IMR-90 (cell line): Measurements from ENCODE around the gene TBC1D10A. TPM values are rescaled to one million over a fixed set of nuclear protein-coding genes. Genes with fewer than 3 reads are reported as not detected.

Experiments used
- ATAC-seq: fragments of 200-7000 bp; cut with Tn5 transposase; 2 replicates; pipeline ENCODE4 v1.9.1; 2020; ENCODE audit warnings: low read depth, mild to moderate bottlenecking, moderate library complexity
- BruUV-seq: library from RNA; stranded (reverse); fragments of 400-500 nt; replicated peaks from 2 replicates; lab custom pipeline; 2021; lab: Mats Ljungman, UMichigan
- CTCF ChIA-PET: fragments of 300-600 bp; formaldehyde crosslinking; extraction: SDS; loops from one replicate; lab custom pipeline; 2021; ENCODE audit warnings: antibody characterized with exemption; lab: Yijun Ruan, JAX
- POLR2A ChIA-PET: fragments of 300-600 bp; sonication (Branson Sonifier 250); formaldehyde crosslinking; loops from one replicate; lab custom pipeline; 2022; ENCODE audit warnings: antibody characterized with exemption; ENCODE audit not compliant: unreplicated experiment; lab: Charles Lee
- DNase-seq: peaks from one replicate; pipeline ENCODE4 v3.0.0; 2013
- H2AFZ ChIP-seq: replicated peaks from 2 replicates; pipeline ENCODE3; 2013; ENCODE audit warnings: low read length, mild to moderate bottlenecking; ENCODE audit not compliant: poor library complexity
- H2AK5ac ChIP-seq: 2 replicates; pipeline ENCODE4 v1.6.1; 2013; ENCODE audit warnings: low read depth, low read length, inconsistent platforms
- H2AK9ac ChIP-seq: replicated peaks from 2 replicates; pipeline ENCODE3; 2013; ENCODE audit warnings: mild to moderate bottlenecking, low read depth, low read length, moderate library complexity; ENCODE audit not compliant: poor library complexity
- H2BK120ac ChIP-seq: 2 replicates; pipeline ENCODE4 v1.6.1; 2013; ENCODE audit warnings: low read depth, low read length, inconsistent platforms
- H2BK15ac ChIP-seq: 3 replicates; pipeline ENCODE4 v1.6.1; 2013; ENCODE audit warnings: low read depth, low read length, inconsistent platforms
- H2BK20ac ChIP-seq: 2 replicates; pipeline ENCODE4 v1.6.1; 2013; ENCODE audit warnings: low read depth, mild to moderate bottlenecking, inconsistent platforms, low read length, moderate library complexity
- H2BK5ac ChIP-seq: 2 replicates; pipeline ENCODE4 v1.6.1; 2013; ENCODE audit warnings: mild to moderate bottlenecking, low read depth, low read length, inconsistent platforms; ENCODE audit not compliant: poor library complexity, severe bottlenecking
- H3K14ac ChIP-seq: replicated peaks from 2 replicates; pipeline ENCODE4 v1.6.1; 2013; ENCODE audit warnings: low read depth, low read length, inconsistent platforms
- H3K18ac ChIP-seq: 2 replicates; pipeline ENCODE4 v1.6.1; 2013; ENCODE audit warnings: low read depth, low read length, control low read depth
- H3K23ac ChIP-seq: 2 replicates; pipeline ENCODE4 v1.6.1; 2013; ENCODE audit warnings: low read depth, low read length, inconsistent platforms
- H3K27ac ChIP-seq: 2 replicates; pipeline ENCODE4 v1.5.1; 2013; ENCODE audit warnings: mild to moderate bottlenecking, control low read depth, low read length; ENCODE audit not compliant: insufficient read depth
- H3K27me3 ChIP-seq: 2 replicates; pipeline ENCODE4 v1.6.1; 2013; ENCODE audit warnings: low read length; ENCODE audit not compliant: control insufficient read depth, insufficient read depth
- H3K36me3 ChIP-seq: 2 replicates; pipeline ENCODE4 v1.6.1; 2013; ENCODE audit warnings: low read length, mixed read lengths; ENCODE audit not compliant: control insufficient read depth, insufficient read depth
- H3K4ac ChIP-seq: 2 replicates; pipeline ENCODE4 v1.6.1; 2013; ENCODE audit warnings: low read depth, low read length, inconsistent platforms
- H3K4me1 ChIP-seq: 2 replicates; pipeline ENCODE4 v1.6.1; 2013; ENCODE audit warnings: low read length, mixed read lengths; ENCODE audit not compliant: control insufficient read depth, insufficient read depth
- H3K4me2 ChIP-seq: 2 replicates; pipeline ENCODE4 v1.6.1; 2013; ENCODE audit warnings: low read depth, mild to moderate bottlenecking, control low read depth, low read length, moderate library complexity
- H3K4me3 ChIP-seq: 2 replicates; pipeline ENCODE4 v1.5.1; 2013; ENCODE audit warnings: low read depth, mild to moderate bottlenecking, control low read depth, low read length, moderate library complexity; ENCODE audit not compliant: insufficient read depth
- H3K56ac ChIP-seq: 2 replicates; pipeline ENCODE4 v1.6.1; 2013; ENCODE audit warnings: low read length, inconsistent platforms; ENCODE audit not compliant: insufficient read depth; ENCODE audit errors: extremely low read depth
- H3K79me1 ChIP-seq, 2 experiments: 2 replicates each; pipeline ENCODE4 v1.6.1; 2013; ENCODE audit warnings: low read length in 2 of 2, inconsistent platforms in 1 of 2, low read depth in 1 of 2
- H3K9ac ChIP-seq: 2 replicates; pipeline ENCODE4 v1.6.1; 2013; ENCODE audit warnings: low read depth, low read length, control low read depth
- H3K9me1 ChIP-seq: 2 replicates; pipeline ENCODE4 v1.6.1; 2013; ENCODE audit warnings: low read length, inconsistent platforms; ENCODE audit not compliant: insufficient read depth
- H3K9me3 ChIP-seq: 2 replicates; pipeline ENCODE4 v1.6.1; 2013; ENCODE audit warnings: low read length; ENCODE audit not compliant: control insufficient read depth, insufficient read depth
- H4K20me1 ChIP-seq: 2 replicates; pipeline ENCODE4 v1.6.1; 2013; ENCODE audit warnings: low read length, inconsistent platforms; ENCODE audit not compliant: insufficient read depth
- H4K5ac ChIP-seq: 2 replicates; pipeline ENCODE4 v1.6.1; 2013; ENCODE audit warnings: mild to moderate bottlenecking, low read depth, low read length, control low read depth
- H4K8ac ChIP-seq, 2 experiments: 2 replicates each; pipeline ENCODE4 v1.6.1; 2013; ENCODE audit warnings: low read depth in 2 of 2, low read length in 2 of 2, control low read depth in 1 of 2, inconsistent platforms in 1 of 2
- H4K91ac ChIP-seq: 2 replicates; pipeline ENCODE4 v1.6.1; 2013; ENCODE audit warnings: low read depth, low read length, inconsistent platforms; ENCODE audit not compliant: insufficient read depth
- BHLHE40 ChIP-seq: fragments of 150-350 bp; IDR thresholded peaks from 2 replicates; pipeline ENCODE4 v1.6.1; 2016; ENCODE audit warnings: mild to moderate bottlenecking, low read depth, low read length
- CEBPB ChIP-seq: IDR thresholded peaks from 2 replicates; pipeline ENCODE4 v1.6.1; 2012; ENCODE audit warnings: low read depth, low read length, improper control_type of control experiment
- CHD1 ChIP-seq: IDR thresholded peaks from 2 replicates; pipeline ENCODE4 v1.6.1; 2012; ENCODE audit warnings: low read depth, low read length, improper control_type of control experiment
- CTCF ChIP-seq: conservative IDR thresholded peaks from 2 replicates; pipeline ENCODE4 v1.5.1; 2012; ENCODE audit warnings: mild to moderate bottlenecking, low read depth, low read length, improper control_type of control experiment
- ELK1 ChIP-seq: fragments of 150-350 bp; IDR thresholded peaks from 2 replicates; pipeline ENCODE4 v1.6.1; 2016; ENCODE audit warnings: low read depth, mild to moderate bottlenecking, low read length, moderate library complexity, borderline replicate concordance
- FOS ChIP-seq: fragments of 150-350 bp; IDR thresholded peaks from 2 replicates; pipeline ENCODE4 v1.6.1; 2016; ENCODE audit warnings: low read depth, low read length
- MAFK ChIP-seq: IDR thresholded peaks from 2 replicates; pipeline ENCODE4 v1.6.1; 2012; ENCODE audit warnings: low read depth, low read length, improper control_type of control experiment
- MAZ ChIP-seq: IDR thresholded peaks from 2 replicates; pipeline ENCODE4 v1.6.1; 2012; ENCODE audit warnings: low read depth, mild to moderate bottlenecking, low read length, improper control_type of control experiment, moderate library complexity, borderline replicate concordance
- MXI1 ChIP-seq: IDR thresholded peaks from 2 replicates; pipeline ENCODE4 v1.6.1; 2012; ENCODE audit warnings: low read depth, mild to moderate bottlenecking, low read length, moderate library complexity, borderline replicate concordance
- NFE2L2 ChIP-seq: fragments of 150-350 bp; IDR thresholded peaks from 2 replicates; pipeline ENCODE4 v1.6.1; 2016; ENCODE audit warnings: low read depth, mild to moderate bottlenecking, low read length
- POLR2A ChIP-seq: IDR thresholded peaks from 2 replicates; pipeline ENCODE4 v1.6.1; 2012; ENCODE audit warnings: mild to moderate bottlenecking, low read depth, low read length
- RAD21 ChIP-seq: IDR thresholded peaks from 2 replicates; pipeline ENCODE4 v1.6.1; 2012; ENCODE audit warnings: low read length, improper control_type of control experiment
- RCOR1 ChIP-seq: IDR thresholded peaks from 2 replicates; pipeline ENCODE4 v1.6.1; 2012; ENCODE audit warnings: mild to moderate bottlenecking, low read length, improper control_type of control experiment; ENCODE audit not compliant: insufficient replicate concordance
- RFX5 ChIP-seq: IDR thresholded peaks from 2 replicates; pipeline ENCODE4 v1.8.0; 2012; ENCODE audit warnings: low read depth, mild to moderate bottlenecking, low read length, moderate library complexity
- USF2 ChIP-seq: fragments of 150-350 bp; IDR thresholded peaks from 2 replicates; pipeline ENCODE4 v1.6.1; 2017; ENCODE audit warnings: mild to moderate bottlenecking, antibody characterized with exemption, low read length, low read depth
- WGBS, 2 experiments: methylation state at CpG; one replicate each; pipeline versions ENCODE4 v1.1.5 to v1.1.7; 2013; ENCODE audit warnings: missing lambda C conversion rate in 2 of 2; ENCODE audit not compliant: insufficient read length in 1 of 2; ENCODE audit errors: extremely low coverage in 2 of 2; 5-methylcytosine and 5-hydroxymethylcytosine counted together
- dilution Hi-C: fragments of 300-500 bp; cut with HindIII; formaldehyde crosslinking; loops from one replicate; pipeline ENCODE4 v1.14.3; 2018; ENCODE audit warnings: low sequenced_read_pairs; ENCODE audit not compliant: unreplicated experiment
- in situ Hi-C: fragments of 300-500 bp; cut with MboI; formaldehyde crosslinking; loops from 3 replicates; pipeline ENCODE4 v1.14.3; 2019; ENCODE audit warnings: low sequenced_read_pairs, inconsistent platforms, mixed read lengths
- intact Hi-C: fragments of 100-400 bp; cut with micrococcal nuclease; formaldehyde crosslinking; loops from 2 replicates; pipeline ENCODE4 v1.10.0; 2022
- polyA plus RNA-seq, 3 experiments: library from polyadenylated mRNA; depleted of rRNA; stranded (reverse); fragments of >200 nt; gene quantifications; 2 replicates each; pipeline ENCODE4 v1.2.3, GENCODE V29; 2012; ENCODE audit warnings: low replicate concordance in 1 of 3
- total RNA-seq: library from RNA; depleted of rRNA; stranded (reverse); fragments of >200 nt; gene quantifications from 2 replicates; pipeline ENCODE4 v1.2.3, GENCODE V29; 2012

TBC1D10A gene
- total and polyA plus RNA-seq, 2 of the 4 experiments (the other 2 are of a cell fraction) = 16.3 to 33.1 TPM

GRCh38 chr22:30354644-30355043, 27.9 kb upstream of the TBC1D10A start:
- H2BK15ac ChIP-seq = no peak overlapping the region
- H3K18ac ChIP-seq = no peak overlapping the region
- TF ChIP-seq NFE2L2 (no peak), CEBPB (no peak), MAZ (no peak), RAD21 (no peak), CHD1 (no peak), RCOR1 (no peak), CTCF (no peak), BHLHE40 (no peak), POLR2A (no peak), USF2 (no peak), MXI1 (no peak), ELK1 (no peak), MAFK (no peak), RFX5 (no peak), FOS (no peak)
- ChIA-PET CTCF (no interaction called here), POLR2A (no interaction called here)
- H3K9me3 ChIP-seq = no peaks in the 10 kb centered on the region
- no peak overlapping the region for H2AK5ac ChIP-seq
- peaks cover 26 to 63% of the 10 kb centered on the region in 2 experiments for H3K79me1 ChIP-seq
- ATAC-seq (no peak), DNase-seq (no peak)
- H3K4me1 ChIP-seq = peaks cover 12% of the 10 kb centered on the region
- H4K91ac ChIP-seq = no peak overlapping the region
- H4K20me1 ChIP-seq = peaks cover 39% of the 10 kb centered on the region
- no peak overlapping the region for H2BK120ac ChIP-seq
- no peak overlapping the region for H4K5ac ChIP-seq
- dilution Hi-C loops (no loop called here), intact Hi-C loops (no loop called here), in situ Hi-C loops (no loop called here)
- H2AFZ ChIP-seq = no peak overlapping the region
- no peak overlapping the region for H3K9ac ChIP-seq
- H3K9me1 ChIP-seq = peaks cover 15% of the 10 kb centered on the region
- H3K4me3 ChIP-seq = no peak overlapping the region
- no peak overlapping the region for H2AK9ac ChIP-seq
- H2BK20ac ChIP-seq = no peak overlapping the region
- no TSS peak for BruUV-seq
- H4K8ac ChIP-seq = no peak overlapping the region
- H3K27ac ChIP-seq = no peak overlapping the region
- no peaks in the 10 kb centered on the region for H3K27me3 ChIP-seq
- H3K56ac ChIP-seq = no peak overlapping the region
- peaks cover 27% of the 10 kb centered on the region for H3K36me3 ChIP-seq
- no peak overlapping the region for H2BK5ac ChIP-seq
- H3K14ac ChIP-seq = no peak overlapping the region
- H3K23ac ChIP-seq = no peak overlapping the region
- 89% methylated on average over 3 of the region's 5 CpGs; no CpG with 5 or more reads in 1 of the 2 experiments for WGBS, 2 experiments
- no peak overlapping the region for H3K4me2 ChIP-seq
- H3K4ac ChIP-seq = no peak overlapping the region
